HG02973 (cell line): ENCODE results near the gene SDS.

Experiments
- ATAC-seq: cut with Tn5 transposase; IDR thresholded peaks from one replicate; pipeline ENCODE4 v1.9.1; 2021; ENCODE audit warnings: moderate library complexity; ENCODE audit not compliant: unreplicated experiment

Gene SDS

DNA sequence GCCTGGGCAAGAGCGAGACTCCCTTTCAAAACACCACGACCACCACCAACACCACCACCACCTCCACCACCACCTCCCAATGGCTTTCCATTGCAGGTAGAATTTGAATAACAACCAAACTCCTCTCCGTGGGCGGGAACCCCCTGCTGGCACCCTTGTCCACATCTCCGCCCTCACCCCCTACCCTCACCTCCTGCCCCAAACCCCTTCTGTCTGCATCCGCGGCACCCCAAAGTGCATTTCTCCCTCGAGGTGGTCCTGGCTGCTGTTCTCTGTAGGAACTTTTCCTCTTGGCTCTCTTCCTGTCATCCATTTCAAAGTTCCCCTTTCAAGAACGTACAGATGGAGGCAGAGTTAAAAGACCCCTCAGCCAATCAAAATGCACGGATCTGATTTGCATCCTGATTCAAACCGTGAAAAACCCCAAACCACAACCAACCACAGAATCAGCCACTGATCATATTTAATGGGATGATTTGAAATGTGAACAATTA, 22.3 kb upstream of the SDS start:
- no peak for ATAC-seq

DNA sequence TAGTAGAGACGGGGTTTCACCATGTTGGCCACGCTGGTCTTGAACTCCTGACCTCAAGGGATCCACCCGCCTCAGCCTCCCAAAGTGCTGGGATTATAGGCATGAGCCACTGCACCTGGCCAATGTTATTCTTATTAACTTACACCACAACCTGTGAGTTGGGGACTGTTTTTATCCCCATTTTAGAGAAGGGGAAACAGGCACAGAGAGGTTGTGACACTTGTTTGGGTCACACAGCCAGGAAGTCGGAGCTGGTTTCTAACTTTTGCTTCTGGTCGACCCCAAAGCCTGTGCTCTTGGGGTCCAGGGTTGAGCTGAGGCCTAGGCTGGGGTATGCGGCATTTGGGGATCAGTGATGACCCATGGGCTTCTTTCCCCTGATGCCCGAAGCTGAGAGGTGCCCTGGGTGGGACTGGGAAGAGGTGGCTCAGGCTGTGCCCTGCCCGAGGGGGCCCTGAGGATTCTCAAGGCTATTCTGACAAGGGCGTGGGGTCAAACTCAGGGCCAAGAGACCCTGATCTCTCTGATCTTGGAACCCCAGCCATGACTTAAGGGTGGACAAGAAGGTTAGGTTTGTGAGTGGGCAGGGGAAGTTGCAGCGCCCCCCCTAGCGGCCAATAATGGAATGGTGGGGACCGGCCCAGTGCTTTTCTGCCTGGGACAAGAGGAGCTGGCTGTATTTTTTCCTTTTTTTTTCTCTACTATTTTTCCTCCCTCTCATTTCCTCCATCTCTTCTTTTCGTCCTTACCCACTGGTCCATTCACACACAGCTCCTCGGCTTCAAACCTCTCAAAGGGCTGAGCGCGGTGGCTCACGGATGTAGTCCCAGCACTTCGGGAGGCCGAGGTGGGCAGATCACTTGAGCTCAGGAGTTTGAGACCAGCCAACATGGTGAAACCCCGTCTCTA, 21.5 kb upstream of the SDS start:
- ATAC-seq: no peak

DNA sequence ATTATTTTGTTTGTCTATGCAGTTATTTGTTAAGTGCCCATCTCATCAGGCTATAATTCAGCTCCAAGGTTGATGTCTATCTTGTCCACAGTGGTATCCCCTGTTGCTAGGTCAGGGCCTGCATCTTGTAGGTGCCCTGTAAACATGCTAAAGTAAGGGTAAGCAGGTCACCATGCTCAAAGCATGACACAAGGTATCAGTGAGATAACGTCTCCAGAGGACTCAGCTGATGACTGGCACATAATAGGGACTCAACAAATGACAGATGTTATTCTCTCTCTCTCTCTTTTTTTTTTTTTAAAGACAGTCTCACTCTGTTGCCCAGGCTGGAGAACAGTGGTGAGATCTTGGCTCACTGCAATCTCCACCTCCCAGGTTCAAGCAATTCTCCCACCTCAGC, 20.8 kb upstream of the SDS start:
- ATAC-seq: no peak

- no peak for ATAC-seq
These were observed 19.4 kb upstream of the SDS start for GRCh38 chr12:113422886-113423669.

- ATAC-seq: peak; percentile 87
These were observed 18.6 kb upstream of the SDS start, which contains the start of gene SDSL for GRCh38 chr12:113422030-113422885. Gene SDSL, plus strand, starts transcription at chr12:113422380. Its CDS starts 5,603 bp downstream, at chr12:113427983.

DNA sequence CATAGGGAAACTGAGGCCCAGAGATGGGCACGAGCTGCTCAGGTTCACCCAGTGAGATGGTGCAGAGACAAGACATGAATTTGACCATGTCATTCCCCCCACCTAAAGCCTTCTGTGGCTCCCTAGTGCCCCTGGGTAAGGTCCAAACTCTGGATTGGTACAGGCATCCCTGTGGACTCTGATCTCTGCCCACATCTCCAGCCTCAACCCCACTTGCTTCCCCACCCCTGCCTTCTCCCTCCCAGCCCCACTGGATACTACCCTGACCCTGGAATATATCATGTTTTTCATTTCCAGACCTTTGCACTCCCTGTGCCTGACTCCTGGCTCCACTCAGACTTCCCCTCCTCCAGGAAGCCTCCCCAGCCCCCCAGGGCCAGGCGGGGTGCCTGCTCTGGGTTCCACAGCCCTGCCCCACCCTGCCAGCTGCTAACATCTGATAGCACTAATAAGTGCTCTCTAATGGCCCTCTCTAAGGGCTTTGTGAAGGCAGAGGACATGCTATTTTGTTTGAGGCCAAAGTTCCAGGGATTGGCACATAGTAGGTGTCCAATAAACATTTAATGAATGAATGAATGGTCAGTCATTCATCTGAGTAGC, 17.4 kb upstream of the SDS start:
- no peak for ATAC-seq

GRCh38 chr12:113418213-113418879, 14.7 kb upstream of the SDS start:
- no peak for ATAC-seq

DNA sequence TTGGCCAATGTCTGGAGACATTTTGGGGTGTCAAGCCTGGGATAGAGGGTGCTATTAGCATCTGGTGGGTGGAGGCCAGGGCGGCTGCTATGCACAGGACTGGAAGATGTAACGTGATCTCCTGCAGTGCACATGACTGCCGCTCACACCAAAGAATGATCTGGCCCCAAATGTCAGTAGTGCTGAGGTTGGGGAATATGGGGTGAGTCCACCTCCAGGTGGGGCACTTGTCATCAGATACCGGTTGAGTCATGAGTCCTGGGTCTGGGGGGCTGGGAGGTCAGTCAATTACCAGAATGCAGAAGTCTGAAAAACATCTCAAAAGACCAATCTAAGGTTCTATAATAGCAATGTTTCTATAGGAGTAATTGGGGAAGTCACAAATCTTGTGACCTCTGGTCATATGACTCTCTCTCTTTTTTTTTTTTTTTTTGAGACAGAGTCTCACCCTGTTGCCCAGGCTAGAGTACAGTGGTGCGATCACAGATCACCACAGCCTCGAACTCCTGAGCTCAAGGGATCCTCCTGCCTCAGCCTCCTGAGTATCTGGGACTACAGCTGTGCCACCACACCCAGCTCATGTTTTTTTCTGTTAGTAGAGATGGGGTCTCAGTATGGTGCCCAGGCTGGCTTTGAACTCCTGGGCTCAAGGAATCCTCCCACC, 12.5 kb upstream of the SDS start:
- no peak for ATAC-seq

DNA sequence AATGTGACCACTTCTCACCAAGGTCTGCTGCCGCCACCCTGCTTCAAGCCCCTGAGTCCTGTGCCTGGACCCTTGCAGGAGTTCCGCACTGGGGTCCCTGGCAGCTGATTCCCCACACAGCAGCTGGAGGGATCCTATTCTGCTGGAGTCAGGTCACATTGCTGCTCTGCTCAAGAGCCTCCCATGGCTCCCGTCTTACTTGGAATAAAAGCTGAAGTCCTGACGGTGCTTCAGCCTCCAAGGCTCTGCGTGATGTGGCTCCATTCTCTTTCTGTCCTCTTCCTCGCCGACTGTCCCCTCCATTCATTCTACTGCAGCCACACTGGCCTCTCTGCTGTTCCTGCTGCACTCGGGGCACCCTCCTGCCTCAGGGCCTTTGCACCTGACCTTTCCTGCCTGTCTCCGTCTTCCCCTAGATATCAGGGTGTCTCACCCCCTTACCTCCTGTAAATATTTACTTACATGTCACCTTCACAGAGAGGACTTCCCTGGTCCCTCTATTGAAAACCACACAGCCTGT, 10.9 kb upstream of the SDS start:
- ATAC-seq: no peak

GRCh38 chr12:113413488-113413939, 9.8 kb upstream of the SDS start:
- no peak for ATAC-seq

DNA sequence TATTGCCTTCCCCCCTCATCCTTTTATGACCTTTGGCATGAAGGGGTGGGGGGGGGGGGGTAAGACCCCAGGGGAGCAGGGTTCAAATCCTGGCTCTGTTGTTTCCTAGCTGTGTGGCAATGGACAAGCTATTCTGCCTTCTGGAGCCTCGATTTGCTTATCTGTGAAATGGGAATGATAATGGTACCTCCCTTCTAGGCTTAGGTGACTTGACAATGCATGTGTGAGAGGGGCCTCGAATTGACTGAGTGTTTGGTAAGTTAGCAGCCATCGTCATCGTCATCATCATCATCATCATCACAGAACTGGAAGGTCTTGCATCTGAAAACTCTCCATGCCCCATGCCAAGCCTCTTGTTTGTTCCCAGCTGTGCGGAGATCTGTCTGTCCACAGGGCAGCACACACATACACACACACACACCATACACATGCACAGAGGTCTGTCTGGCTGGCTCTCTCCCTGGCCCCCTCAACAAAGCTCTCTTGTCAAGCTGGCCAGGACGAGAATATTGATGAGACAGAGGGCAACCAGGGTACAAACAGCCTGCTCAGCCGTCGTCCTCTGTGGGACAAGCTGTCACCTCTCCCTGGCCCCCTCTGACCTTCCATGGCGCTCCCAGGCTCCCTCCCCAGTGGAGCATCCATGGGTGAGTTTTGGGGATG, 5.9 kb upstream of the SDS start:
- no peak for ATAC-seq

DNA sequence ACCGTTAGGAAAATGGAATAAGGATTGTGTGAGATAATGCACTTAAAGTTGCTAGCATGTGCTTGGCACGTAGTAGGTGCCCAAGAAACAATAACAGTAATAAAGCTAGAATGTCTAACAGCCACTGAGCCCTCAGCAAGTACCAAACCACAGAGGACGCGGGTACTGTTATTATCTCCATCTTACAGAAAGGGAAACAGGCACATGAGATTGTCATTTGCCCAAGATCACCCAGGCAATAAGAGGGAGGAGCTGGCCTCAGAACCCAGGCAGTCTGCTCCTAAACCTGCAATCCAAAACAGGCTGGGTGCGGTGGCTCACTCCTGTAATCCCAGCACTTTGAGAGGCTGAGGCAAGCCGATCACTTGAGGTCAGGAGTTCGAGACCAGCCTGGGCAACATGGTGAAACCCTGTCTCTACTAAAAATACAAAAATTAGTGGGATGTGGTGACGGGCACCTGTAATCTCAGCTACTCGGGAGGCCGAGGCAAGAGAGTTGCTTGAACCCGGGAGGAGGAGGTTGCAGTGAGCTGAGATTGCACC, 5.1 kb upstream of the SDS start:
- ATAC-seq: no peak

- no peak for ATAC-seq
These were observed 4.4 kb upstream of the SDS start for GRCh38 chr12:113407931-113408600.

- no peak for ATAC-seq
These were observed 2.0 kb upstream of the SDS start for GRCh38 chr12:113405694-113406093.

DNA sequence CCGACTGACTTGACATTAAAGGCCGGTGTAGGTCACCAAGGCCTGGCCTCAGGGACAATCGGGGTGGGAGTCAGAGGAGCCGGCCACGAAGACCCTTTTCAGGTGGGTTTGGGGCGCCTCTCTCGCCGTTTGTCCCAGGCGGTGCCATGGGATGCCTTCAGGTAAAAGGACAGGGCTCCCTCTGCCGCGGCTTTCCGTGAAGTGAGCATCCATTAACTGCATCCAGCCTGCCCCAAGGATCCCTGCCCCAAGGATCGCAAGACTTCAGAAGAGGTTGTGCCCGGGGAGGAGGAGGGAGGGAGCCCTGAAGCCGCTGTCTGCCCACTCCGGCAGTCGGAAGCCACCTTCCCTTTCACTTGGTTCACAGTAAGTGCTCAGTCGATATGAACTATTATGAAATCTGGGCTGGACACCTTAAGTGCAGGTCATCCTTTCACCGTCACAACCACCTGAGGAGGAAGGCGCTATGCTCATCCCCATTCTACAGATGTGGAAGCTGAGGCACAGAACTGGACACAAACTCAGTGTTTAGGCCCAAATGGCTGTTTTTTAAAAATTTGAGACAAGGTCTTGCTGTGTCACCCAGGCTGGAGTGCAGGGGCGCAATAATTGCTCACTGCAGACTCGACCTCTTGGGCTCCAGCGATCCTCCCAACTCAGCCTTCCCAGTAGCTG, 964 bp downstream of the SDS start:
- no peak for ATAC-seq

GRCh38 chr12:113401066-113402000, 2.4 kb downstream of the SDS start:
- no peak for ATAC-seq
